Measurements from ENCODE around the gene FNDC3B.

DNA sequence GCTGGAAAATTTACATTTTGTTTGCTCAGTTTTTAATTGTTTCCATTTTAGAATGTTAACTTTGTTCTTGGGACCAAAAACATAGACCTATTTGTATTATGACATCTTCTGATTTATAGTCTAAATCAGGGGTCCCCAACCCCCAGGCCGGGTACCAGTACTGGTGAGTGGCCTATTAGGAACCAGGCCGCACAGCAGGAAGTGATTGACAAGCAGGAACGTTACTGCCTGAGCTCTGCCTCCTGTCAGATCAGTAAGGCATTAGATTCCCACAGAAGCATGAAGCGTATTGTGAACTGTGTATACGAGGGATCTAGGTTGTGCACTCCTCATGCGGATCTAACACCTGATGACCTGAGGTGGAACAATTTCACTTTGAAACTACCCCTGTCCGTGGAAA is 357.0 kb downstream of the FNDC3B start:
- TF ChIP-seq YY1 (IDR thresholded peaks at IDR 0.05; ENCODE audit: low read depth) (no peak), TEAD4 (IDR thresholded peaks at IDR 0.05) (no peak)
- TF ChIP-seq, protein P1, sequence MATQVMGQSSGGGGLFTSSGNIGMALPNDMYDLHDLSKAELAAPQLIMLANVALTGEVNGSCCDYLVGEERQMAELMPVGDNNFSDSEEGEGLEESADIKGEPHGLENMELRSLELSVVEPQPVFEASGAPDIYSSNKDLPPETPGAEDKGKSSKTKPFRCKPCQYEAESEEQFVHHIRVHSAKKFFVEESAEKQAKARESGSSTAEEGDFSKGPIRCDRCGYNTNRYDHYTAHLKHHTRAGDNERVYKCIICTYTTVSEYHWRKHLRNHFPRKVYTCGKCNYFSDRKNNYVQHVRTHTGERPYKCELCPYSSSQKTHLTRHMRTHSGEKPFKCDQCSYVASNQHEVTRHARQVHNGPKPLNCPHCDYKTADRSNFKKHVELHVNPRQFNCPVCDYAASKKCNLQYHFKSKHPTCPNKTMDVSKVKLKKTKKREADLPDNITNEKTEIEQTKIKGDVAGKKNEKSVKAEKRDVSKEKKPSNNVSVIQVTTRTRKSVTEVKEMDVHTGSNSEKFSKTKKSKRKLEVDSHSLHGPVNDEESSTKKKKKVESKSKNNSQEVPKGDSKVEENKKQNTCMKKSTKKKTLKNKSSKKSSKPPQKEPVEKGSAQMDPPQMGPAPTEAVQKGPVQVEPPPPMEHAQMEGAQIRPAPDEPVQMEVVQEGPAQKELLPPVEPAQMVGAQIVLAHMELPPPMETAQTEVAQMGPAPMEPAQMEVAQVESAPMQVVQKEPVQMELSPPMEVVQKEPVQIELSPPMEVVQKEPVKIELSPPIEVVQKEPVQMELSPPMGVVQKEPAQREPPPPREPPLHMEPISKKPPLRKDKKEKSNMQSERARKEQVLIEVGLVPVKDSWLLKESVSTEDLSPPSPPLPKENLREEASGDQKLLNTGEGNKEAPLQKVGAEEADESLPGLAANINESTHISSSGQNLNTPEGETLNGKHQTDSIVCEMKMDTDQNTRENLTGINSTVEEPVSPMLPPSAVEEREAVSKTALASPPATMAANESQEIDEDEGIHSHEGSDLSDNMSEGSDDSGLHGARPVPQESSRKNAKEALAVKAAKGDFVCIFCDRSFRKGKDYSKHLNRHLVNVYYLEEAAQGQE (IDR thresholded peaks at IDR 0.05; ENCODE audit: low read depth), result no peak

Measured in Ishikawa (cell line).